H9 (cell line): ENCODE data around the gene GON7. TPM values are rescaled to one million over a fixed set of nuclear protein-coding genes. Genes with fewer than 3 reads are reported as not detected.

Experiments
- DNase-seq: peaks from one replicate; pipeline ENCODE4 v3.0.0-alpha.2; 2017
- H2AFZ ChIP-seq: one replicate; pipeline ENCODE4 v1.6.1; 2013; ENCODE audit warnings: mild to moderate bottlenecking, low read length, control low read depth, moderate library complexity
- H2AK5ac ChIP-seq: 2 replicates; pipeline ENCODE4 v1.6.1; 2013; ENCODE audit warnings: low read length, control low read depth, mixed read lengths; ENCODE audit not compliant: insufficient read length
- H2BK120ac ChIP-seq: one replicate; pipeline ENCODE4 v1.6.1; 2013; ENCODE audit warnings: low read depth, mild to moderate bottlenecking, low read length, control low read depth, inconsistent platforms; ENCODE audit not compliant: poor library complexity, severe bottlenecking
- H2BK12ac ChIP-seq: 2 replicates; pipeline ENCODE4 v1.6.1; 2013; ENCODE audit warnings: low read length, control low read depth, mixed read lengths, low read depth; ENCODE audit not compliant: insufficient read length
- H2BK15ac ChIP-seq: 2 replicates; pipeline ENCODE4 v1.6.1; 2013; ENCODE audit warnings: low read depth, low read length, control low read depth
- H2BK20ac ChIP-seq: one replicate; pipeline ENCODE4 v1.6.1; 2013; ENCODE audit warnings: low read depth, mild to moderate bottlenecking, low read length, control low read depth, inconsistent platforms; ENCODE audit not compliant: poor library complexity, severe bottlenecking
- H2BK5ac ChIP-seq: 2 replicates; pipeline ENCODE4 v1.6.1; 2013; ENCODE audit warnings: low read length, control low read depth, mixed read lengths; ENCODE audit not compliant: insufficient read length
- H3K14ac ChIP-seq: 2 replicates; pipeline ENCODE4 v1.6.1; 2013; ENCODE audit warnings: low read length, control low read depth; ENCODE audit not compliant: insufficient read depth
- H3K18ac ChIP-seq: 2 replicates; pipeline ENCODE4 v1.6.1; 2013; ENCODE audit warnings: low read depth, mild to moderate bottlenecking, mixed read lengths, low read length, control low read depth; ENCODE audit not compliant: insufficient read length
- H3K23ac ChIP-seq: 2 replicates; pipeline ENCODE4 v1.6.1; 2013; ENCODE audit warnings: low read length, control low read depth, mixed read lengths, low read depth; ENCODE audit not compliant: insufficient read length
- H3K23me2 ChIP-seq: 2 replicates; pipeline ENCODE4 v1.6.1; 2013; ENCODE audit warnings: low read depth, mild to moderate bottlenecking, mixed read lengths, low read length, control low read depth; ENCODE audit not compliant: insufficient read length, poor library complexity, severe bottlenecking
- H3K27ac ChIP-seq: 2 replicates; pipeline ENCODE4 v1.5.1; 2013; ENCODE audit warnings: low read length, control low read depth, mixed read lengths, low read depth; ENCODE audit not compliant: insufficient read length
- H3K27me3 ChIP-seq: 2 replicates; pipeline ENCODE4 v1.6.1; 2013; ENCODE audit warnings: low read length, control low read depth, inconsistent platforms; ENCODE audit not compliant: insufficient read depth
- H3K4ac ChIP-seq: 2 replicates; pipeline ENCODE4 v1.6.1; 2013; ENCODE audit warnings: low read depth, mild to moderate bottlenecking, control low read depth, inconsistent platforms, low read length, moderate library complexity
- H3K4me1 ChIP-seq: 2 replicates; pipeline ENCODE4 v1.6.1; 2013; ENCODE audit warnings: low read length, control low read depth, inconsistent platforms; ENCODE audit not compliant: insufficient read depth
- H3K4me2 ChIP-seq: 2 replicates; pipeline ENCODE4 v1.6.1; 2013; ENCODE audit warnings: low read length, control low read depth, mixed read lengths; ENCODE audit not compliant: insufficient read length, insufficient read depth
- H3K56ac ChIP-seq: 2 replicates; pipeline ENCODE4 v1.6.1; 2013; ENCODE audit warnings: low read depth, mild to moderate bottlenecking, mixed read lengths, low read length, control low read depth; ENCODE audit not compliant: insufficient read length
- H3K79me1 ChIP-seq: 2 replicates; pipeline ENCODE4 v1.6.1; 2013; ENCODE audit warnings: low read depth, mild to moderate bottlenecking, moderate library complexity, low read length, control low read depth, inconsistent platforms; ENCODE audit not compliant: insufficient read depth, poor library complexity, severe bottlenecking
- H3K79me2 ChIP-seq: 2 replicates; pipeline ENCODE4 v1.6.1; 2013; ENCODE audit warnings: low read length, control low read depth, inconsistent platforms; ENCODE audit not compliant: insufficient read depth
- H3K9ac ChIP-seq: 2 replicates; pipeline ENCODE4 v1.6.1; 2013; ENCODE audit warnings: low read length, control low read depth, mixed read lengths; ENCODE audit not compliant: insufficient read length; ENCODE audit errors: extremely low read depth
- H3K9me3 ChIP-seq: one replicate; pipeline ENCODE4 v1.6.1; 2013; ENCODE audit warnings: low read depth, low read length, inconsistent platforms; ENCODE audit not compliant: control insufficient read depth
- H3T11ph ChIP-seq: one replicate; pipeline ENCODE4 v1.6.1; 2013; ENCODE audit warnings: mild to moderate bottlenecking, low read length, control low read depth, inconsistent platforms
- H4K20me1 ChIP-seq: one replicate; pipeline ENCODE4 v1.6.1; 2013; ENCODE audit not compliant: control insufficient read depth, insufficient read length, insufficient read depth
- H4K5ac ChIP-seq: 2 replicates; pipeline ENCODE4 v1.6.1; 2013; ENCODE audit warnings: low read depth, mild to moderate bottlenecking, mixed read lengths, low read length, control low read depth; ENCODE audit not compliant: insufficient read length
- H4K8ac ChIP-seq: replicated peaks from 2 replicates; pipeline ENCODE4 v1.6.1; 2013; ENCODE audit warnings: low read length, control low read depth, mixed read lengths, low read depth; ENCODE audit not compliant: insufficient read length
- H4K91ac ChIP-seq: 2 replicates; pipeline ENCODE4 v1.6.1; 2013; ENCODE audit warnings: low read depth, mild to moderate bottlenecking, moderate library complexity, mixed read lengths, low read length, control low read depth; ENCODE audit not compliant: insufficient read length
- H3K27ac Mint-ChIP-seq, 3 experiments: 2 replicates in 2 of 3; 3 replicates in 1 of 3; pipeline ENCODE4 v1.8.0; 2020 to 2021; ENCODE audit warnings: mixed read lengths in 3 of 3, mild to moderate bottlenecking in 1 of 3, moderate library complexity in 1 of 3
- H3K27me3 Mint-ChIP-seq: 2 replicates; pipeline ENCODE4 v1.8.0; 2021; ENCODE audit warnings: low read depth, mild to moderate bottlenecking, moderate library complexity, mixed read lengths
- H3K36me3 Mint-ChIP-seq, 3 experiments: 2 replicates in 2 of 3; 3 replicates in 1 of 3; pipeline ENCODE4 v1.8.0; 2020 to 2021; ENCODE audit warnings: low read depth in 3 of 3, mixed read lengths in 3 of 3; ENCODE audit not compliant: insufficient read depth in 1 of 3
- H3K4me1 Mint-ChIP-seq, 2 experiments: 2 replicates each; pipeline ENCODE4 v1.8.0; 2020; ENCODE audit warnings: mixed read lengths in 2 of 2
- H3K4me3 Mint-ChIP-seq, 2 experiments: 2 replicates in 1 of 2; 3 replicates in 1 of 2; pipeline ENCODE4 v1.8.0; 2020 to 2021; ENCODE audit warnings: mild to moderate bottlenecking in 2 of 2, mixed read lengths in 2 of 2, moderate library complexity in 1 of 2
- H3K9me3 Mint-ChIP-seq, 2 experiments: 2 replicates in 1 of 2; 3 replicates in 1 of 2; pipeline ENCODE4 v1.8.0; 2020; ENCODE audit warnings: mild to moderate bottlenecking in 2 of 2, mixed read lengths in 2 of 2, moderate library complexity in 1 of 2
- CTCF ChIP-seq: fragments of 200-600 bp; sonication (generic); conservative IDR thresholded peaks from 3 replicates; pipeline ENCODE4 v1.8.0; 2021; ENCODE audit warnings: antibody characterized with exemption, mild to moderate bottlenecking
- WGBS: extraction: QIAGEN DNeasy Blood & Tissue Kit; methylation state at CpG from one replicate; pipeline ENCODE4 v1.1.7; 2013; ENCODE audit warnings: missing lambda C conversion rate, low lambda C conversion rate, mixed read lengths; ENCODE audit not compliant: insufficient read length; ENCODE audit errors: extremely low coverage; 5-methylcytosine and 5-hydroxymethylcytosine counted together
- total RNA-seq: library from RNA; stranded (reverse); gene quantifications from 2 replicates; pipeline ENCODE4 v1.2.1, GENCODE V29; 2021

GON7 gene
- total RNA-seq, 1 experiment from 2014 or later: 6.8 TPM

- no peak overlapping the region for H3K4me2 ChIP-seq
- no peak overlapping the region for H3K18ac ChIP-seq
- H3K9ac ChIP-seq: no peak overlapping the region
- H2BK15ac ChIP-seq: no peak overlapping the region
- no peak overlapping the region for H2BK5ac ChIP-seq
- no peaks in the 10 kb centered on the region for H3K79me2 ChIP-seq
- no peak overlapping the region for H3T11ph ChIP-seq
- no peaks in the 10 kb centered on the region for H3K23me2 ChIP-seq
- Mint-ChIP-seq H3K27ac (no peak overlapping the region; a peak in 1 of 7 replicates), H3K27me3 (no peaks in the 10 kb centered on the region), H3K4me3 (no peak overlapping the region), H3K9me3 (peaks cover 0 to 5% of the 10 kb centered on the region in 2 experiments; a peak in 1 of 5 replicates), H3K36me3 (peaks cover 0 to 1% (median 0%) of the 10 kb centered on the region in 3 experiments; a peak in 1 of 7 replicates), H3K4me1 (no peaks in the 10 kb centered on the region)
- no CpG with 5 or more reads among the region's 10 CpGs for WGBS
- H4K91ac ChIP-seq: no peak overlapping the region
- H4K20me1 ChIP-seq: no peaks in the 10 kb centered on the region
- no peaks in the 10 kb centered on the region for H3K9me3 ChIP-seq
- no peaks in the 10 kb centered on the region for H3K27me3 ChIP-seq
- H2BK20ac ChIP-seq: no peak overlapping the region
- H2AFZ ChIP-seq: no peak overlapping the region
- no peak for TF ChIP-seq CTCF
- no peak for DNase-seq
- no peak overlapping the region for H2AK5ac ChIP-seq
- H3K79me1 ChIP-seq: no peaks in the 10 kb centered on the region
- H3K14ac ChIP-seq: no peak overlapping the region
- no peak overlapping the region for H3K23ac ChIP-seq
- no peak overlapping the region for H4K8ac ChIP-seq
- H2BK120ac ChIP-seq: no peak overlapping the region
- H3K4me1 ChIP-seq: no peaks in the 10 kb centered on the region
- H3K27ac ChIP-seq: no peak overlapping the region
- H4K5ac ChIP-seq: no peak overlapping the region
- H3K4ac ChIP-seq: no peak overlapping the region
- H2BK12ac ChIP-seq: no peak overlapping the region
- no peak overlapping the region for H3K56ac ChIP-seq
Observed at GRCh38 chr14:93173943-93174395, 32.9 kb downstream of the GON7 start.
